ENCODE measurements around the gene OSBPL6.

Gene OSBPL6

DNA sequence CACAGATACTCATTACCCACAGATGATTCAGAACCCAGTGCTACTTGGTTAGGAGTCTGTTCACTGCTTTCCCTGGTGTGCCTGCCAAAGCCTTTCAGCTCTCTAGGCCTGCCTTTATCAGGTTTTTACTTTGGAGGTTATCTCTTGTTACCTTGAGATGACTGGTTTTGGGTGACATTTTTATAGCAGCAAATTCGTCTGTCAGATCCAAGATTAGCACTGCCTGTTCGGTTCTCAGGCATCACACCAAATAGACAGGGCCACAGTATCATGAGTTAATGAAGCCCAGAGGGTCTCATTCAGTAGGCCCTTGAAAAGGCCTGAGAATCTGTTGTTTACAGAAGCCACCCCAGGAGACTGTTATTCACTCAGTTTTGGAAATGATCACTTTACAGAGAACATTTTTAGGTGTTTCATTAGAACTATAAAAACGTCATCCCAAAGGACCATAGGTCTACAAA, 121.2 kb downstream of the OSBPL6 start (continued):
- TF ChIP-seq ZBTB8A (tag by site-specific recombination; IDR thresholded peaks at IDR 0.05) (peak; percentile 41), OVOL3 (tag by site-specific recombination; IDR thresholded peaks at IDR 0.05) (0 out of 2 replicates have a peak, but pooled peaks have one; percentile 50), ZNF423 (tag by site-specific recombination; IDR thresholded peaks at IDR 0.05) (0 out of 2 replicates have a peak, but pooled peaks have one; percentile 28), OSR2 (tag by site-specific recombination; IDR thresholded peaks at IDR 0.05) (peak; percentile 45; the same call in 1 of the 2 replicates), SP7 (tag by site-specific recombination; IDR thresholded peaks at IDR 0.05) (0 out of 2 replicates have a peak, but pooled peaks have one; percentile 20), TCF7L2 (IDR thresholded peaks at IDR 0.05; ENCODE audit: borderline replicate concordance, low read depth, low read length) (peak; percentile 76; the same call in 1 of the 2 replicates), PRDM6 (tag by site-specific recombination; IDR thresholded peaks at IDR 0.05) (peak; percentile 88), TRIM28 (IDR thresholded peaks at IDR 0.05; ENCODE audit: borderline replicate concordance, low read length) (peak; percentile 91), ZNF785 (tag by site-specific recombination; IDR thresholded peaks at IDR 0.05) (no peak), ZNF843 (tag by site-specific recombination; IDR thresholded peaks at IDR 0.05) (peak; percentile 92), FEZF1 (tag by site-specific recombination; IDR thresholded peaks at IDR 0.05) (peak; percentile 95), ZNF692 (tag by site-specific recombination; IDR thresholded peaks at IDR 0.05) (no peak), ZBTB1 (tag by site-specific recombination; IDR thresholded peaks at IDR 0.05) (no peak)
- TF ChIP-seq, protein P1, sequence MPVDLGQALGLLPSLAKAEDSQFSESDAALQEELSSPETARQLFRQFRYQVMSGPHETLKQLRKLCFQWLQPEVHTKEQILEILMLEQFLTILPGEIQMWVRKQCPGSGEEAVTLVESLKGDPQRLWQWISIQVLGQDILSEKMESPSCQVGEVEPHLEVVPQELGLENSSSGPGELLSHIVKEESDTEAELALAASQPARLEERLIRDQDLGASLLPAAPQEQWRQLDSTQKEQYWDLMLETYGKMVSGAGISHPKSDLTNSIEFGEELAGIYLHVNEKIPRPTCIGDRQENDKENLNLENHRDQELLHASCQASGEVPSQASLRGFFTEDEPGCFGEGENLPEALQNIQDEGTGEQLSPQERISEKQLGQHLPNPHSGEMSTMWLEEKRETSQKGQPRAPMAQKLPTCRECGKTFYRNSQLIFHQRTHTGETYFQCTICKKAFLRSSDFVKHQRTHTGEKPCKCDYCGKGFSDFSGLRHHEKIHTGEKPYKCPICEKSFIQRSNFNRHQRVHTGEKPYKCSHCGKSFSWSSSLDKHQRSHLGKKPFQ (tag by site-specific recombination; IDR thresholded peaks at IDR 0.05) = peak; percentile 88
- TF ChIP-seq, protein P2, sequence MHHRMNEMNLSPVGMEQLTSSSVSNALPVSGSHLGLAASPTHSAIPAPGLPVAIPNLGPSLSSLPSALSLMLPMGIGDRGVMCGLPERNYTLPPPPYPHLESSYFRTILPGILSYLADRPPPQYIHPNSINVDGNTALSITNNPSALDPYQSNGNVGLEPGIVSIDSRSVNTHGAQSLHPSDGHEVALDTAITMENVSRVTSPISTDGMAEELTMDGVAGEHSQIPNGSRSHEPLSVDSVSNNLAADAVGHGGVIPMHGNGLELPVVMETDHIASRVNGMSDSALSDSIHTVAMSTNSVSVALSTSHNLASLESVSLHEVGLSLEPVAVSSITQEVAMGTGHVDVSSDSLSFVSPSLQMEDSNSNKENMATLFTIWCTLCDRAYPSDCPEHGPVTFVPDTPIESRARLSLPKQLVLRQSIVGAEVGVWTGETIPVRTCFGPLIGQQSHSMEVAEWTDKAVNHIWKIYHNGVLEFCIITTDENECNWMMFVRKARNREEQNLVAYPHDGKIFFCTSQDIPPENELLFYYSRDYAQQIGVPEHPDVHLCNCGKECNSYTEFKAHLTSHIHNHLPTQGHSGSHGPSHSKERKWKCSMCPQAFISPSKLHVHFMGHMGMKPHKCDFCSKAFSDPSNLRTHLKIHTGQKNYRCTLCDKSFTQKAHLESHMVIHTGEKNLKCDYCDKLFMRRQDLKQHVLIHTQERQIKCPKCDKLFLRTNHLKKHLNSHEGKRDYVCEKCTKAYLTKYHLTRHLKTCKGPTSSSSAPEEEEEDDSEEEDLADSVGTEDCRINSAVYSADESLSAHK (tag by site-specific recombination; IDR thresholded peaks at IDR 0.05) = peak; percentile 71
- TF ChIP-seq, protein P3, sequence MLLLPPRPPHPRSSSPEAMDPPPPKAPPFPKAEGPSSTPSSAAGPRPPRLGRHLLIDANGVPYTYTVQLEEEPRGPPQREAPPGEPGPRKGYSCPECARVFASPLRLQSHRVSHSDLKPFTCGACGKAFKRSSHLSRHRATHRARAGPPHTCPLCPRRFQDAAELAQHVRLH (tag by site-specific recombination; IDR thresholded peaks at IDR 0.05) = peak; percentile 69; the same call in 1 of the 2 replicates

GRCh38 chr2:178317811-178318210, 123.5 kb downstream of the OSBPL6 start:
- no peaks in the 10 kb centered on the region for H3K36me3 ChIP-seq (ENCODE audit: control insufficient read depth in 2 of 2, insufficient read depth in 1 of 2, low read length in 2 of 2)
- H3K9me3 ChIP-seq (ENCODE audit: control insufficient read depth, insufficient read depth, low read depth, low read length) = no peaks in the 10 kb centered on the region
- no peak overlapping the region for H3K4me3 ChIP-seq (ENCODE audit: low read depth, low read length)
- POLR2A ChIA-PET = no interaction called here
- no peaks in the 10 kb centered on the region for H3K4me1 ChIP-seq (ENCODE audit: control insufficient read depth, insufficient read depth, low read length)
- CTCF ChIA-PET = interaction anchor here (0.7 kb wide), 1 partner anchor 715 kb away, joined by 3 read pairs; no protein-coding TSS in a partner anchor
- no peak overlapping the region for H3K27ac ChIP-seq (ENCODE audit: extremely low read depth, low read depth, low read length)
- TF ChIP-seq, protein P4, sequence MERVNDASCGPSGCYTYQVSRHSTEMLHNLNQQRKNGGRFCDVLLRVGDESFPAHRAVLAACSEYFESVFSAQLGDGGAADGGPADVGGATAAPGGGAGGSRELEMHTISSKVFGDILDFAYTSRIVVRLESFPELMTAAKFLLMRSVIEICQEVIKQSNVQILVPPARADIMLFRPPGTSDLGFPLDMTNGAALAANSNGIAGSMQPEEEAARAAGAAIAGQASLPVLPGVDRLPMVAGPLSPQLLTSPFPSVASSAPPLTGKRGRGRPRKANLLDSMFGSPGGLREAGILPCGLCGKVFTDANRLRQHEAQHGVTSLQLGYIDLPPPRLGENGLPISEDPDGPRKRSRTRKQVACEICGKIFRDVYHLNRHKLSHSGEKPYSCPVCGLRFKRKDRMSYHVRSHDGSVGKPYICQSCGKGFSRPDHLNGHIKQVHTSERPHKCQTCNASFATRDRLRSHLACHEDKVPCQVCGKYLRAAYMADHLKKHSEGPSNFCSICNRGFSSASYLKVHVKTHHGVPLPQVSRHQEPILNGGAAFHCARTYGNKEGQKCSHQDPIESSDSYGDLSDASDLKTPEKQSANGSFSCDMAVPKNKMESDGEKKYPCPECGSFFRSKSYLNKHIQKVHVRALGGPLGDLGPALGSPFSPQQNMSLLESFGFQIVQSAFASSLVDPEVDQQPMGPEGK (tag by site-specific recombination; IDR thresholded peaks at IDR 0.05) = no peak
- no peak for TF ChIP-seq ZEB2 (tag by site-specific recombination; IDR thresholded peaks at IDR 0.05)
- TF ChIP-seq ZNF157 (tag by site-specific recombination; IDR thresholded peaks at IDR 0.05) = no peak
- no peak for TF ChIP-seq ZNF266 (tag by site-specific recombination; IDR thresholded peaks at IDR 0.05; ENCODE audit: low read depth)
- TF ChIP-seq GLIS2 (tag by site-specific recombination; IDR thresholded peaks at IDR 0.05) = no peak
- TF ChIP-seq ZNF214 (tag by site-specific recombination; IDR thresholded peaks at IDR 0.05; ENCODE audit: borderline replicate concordance) = no peak
- no peak for TF ChIP-seq RBAK (tag by site-specific recombination; IDR thresholded peaks at IDR 0.05)
- TF ChIP-seq SCRT2 (tag by site-specific recombination; IDR thresholded peaks at IDR 0.05) = no peak
- no peak for TF ChIP-seq ZNF544 (tag by site-specific recombination; IDR thresholded peaks at IDR 0.05)
- TF ChIP-seq ZNF292 (tag by site-specific recombination; IDR thresholded peaks at IDR 0.05; ENCODE audit: borderline replicate concordance, low read depth) = no peak
- TF ChIP-seq ZNF610 (tag by site-specific recombination; IDR thresholded peaks at IDR 0.05; ENCODE audit: borderline replicate concordance) = no peak
- TF ChIP-seq ZNF404 (tag by site-specific recombination; IDR thresholded peaks at IDR 0.05) = no peak
- TF ChIP-seq ZNF114 (tag by site-specific recombination; IDR thresholded peaks at IDR 0.05) = no peak
- no peak for TF ChIP-seq ZBTB20 (tag by site-specific recombination; IDR thresholded peaks at IDR 0.05)

Data from HEK293 (cell line).